Thymus (tissue), 11 donors: Measurements from ENCODE around the gene FOXN3. TPM values are rescaled to one million over a fixed set of nuclear protein-coding genes. Genes with fewer than 3 reads are reported as not detected.

Source experiments
- DNase-seq, 9 donors: peaks; one replicate each; pipeline ENCODE4 v3.0.0-alpha.2; 2013; ENCODE audit warnings: low spot score in 9 of 9, low read depth in 6 of 9, missing footprints in 1 of 9
- H3K27ac ChIP-seq, 2 donors: one replicate each; pipeline ENCODE4 v1.5.1; 2013; ENCODE audit warnings: control low read depth in 1 of 2, low read depth in 1 of 2, low read length in 1 of 2, mild to moderate bottlenecking in 1 of 2, moderate library complexity in 1 of 2
- H3K27me3 ChIP-seq, 2 donors: one replicate each; pipeline ENCODE4 v1.5.1; 2013; ENCODE audit warnings: low read length in 1 of 2; ENCODE audit not compliant: control insufficient read depth in 2 of 2, insufficient read depth in 1 of 2
- H3K36me3 ChIP-seq, 2 donors: one replicate each; pipeline ENCODE4 v1.5.1; 2013; ENCODE audit warnings: low read length in 1 of 2, mild to moderate bottlenecking in 1 of 2, moderate library complexity in 1 of 2; ENCODE audit not compliant: control insufficient read depth in 2 of 2, insufficient read depth in 2 of 2
- H3K4me1 ChIP-seq, 2 donors: one replicate each; pipeline ENCODE4 v1.5.1; 2013; ENCODE audit warnings: low read length in 2 of 2; ENCODE audit not compliant: control insufficient read depth in 2 of 2, insufficient read depth in 2 of 2
- H3K4me3 ChIP-seq, 2 donors: one replicate each; pipeline ENCODE4 v1.5.1; 2013; ENCODE audit warnings: low read length in 2 of 2, control low read depth in 1 of 2, mild to moderate bottlenecking in 1 of 2
- H3K9me3 ChIP-seq, 2 donors: one replicate each; pipeline ENCODE4 v1.5.1; 2013; ENCODE audit warnings: low read length in 1 of 2, mild to moderate bottlenecking in 1 of 2; ENCODE audit not compliant: control insufficient read depth in 2 of 2, insufficient read depth in 1 of 2
- WGBS: extraction: QIAGEN DNeasy Blood & Tissue Kit; methylation state at CpG from one replicate; pipeline ENCODE4 v1.1.7; 2013; 5-methylcytosine and 5-hydroxymethylcytosine counted together
- polyA plus RNA-seq: library from polyadenylated mRNA; stranded (reverse); fragments of 200-250 nt; gene quantifications from one replicate; pipeline ENCODE4 v1.2.3, GENCODE V29; 2013
- total RNA-seq: library from RNA; stranded (reverse); fragments of 120-200 nt; gene quantifications from one replicate; pipeline ENCODE4 v1.2.4, GENCODE V29; 2013
- donor health status: healthy.

Gene FOXN3
- total and polyA plus RNA-seq, 2 donors = 21.9 to 32.5 TPM

DNA sequence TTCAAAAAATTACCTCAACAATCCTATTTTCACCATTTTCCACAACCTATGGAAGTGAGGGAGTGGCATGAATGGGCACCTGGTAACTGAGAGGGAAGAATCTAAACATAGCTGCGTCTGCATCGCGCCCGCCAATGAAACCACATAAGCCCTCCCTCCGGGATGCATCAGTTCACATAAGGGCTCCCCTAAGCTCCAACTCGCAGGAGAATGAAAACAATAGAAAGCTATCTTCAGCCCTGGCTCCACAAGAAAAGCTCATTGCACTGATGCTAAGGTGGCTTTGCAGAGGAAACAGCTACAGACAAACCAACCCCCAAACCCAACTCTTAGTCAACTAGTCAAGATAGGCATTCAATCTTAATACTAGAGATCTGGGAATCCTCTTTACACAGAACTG lies 173.3 kb downstream of the FOXN3 start:
- DNase-seq = no peak
- Histone ChIP-seq H3K4me1 (peaks cover 0 to 5% of the 10 kb centered on the region in 2 donors), H3K27me3 (no peaks in the 10 kb centered on the region), H3K27ac (no peak overlapping the region), H3K36me3 (no peaks in the 10 kb centered on the region), H3K9me3 (no peaks in the 10 kb centered on the region), H3K4me3 (no peak overlapping the region)
- 96% methylated on average over 6 of the region's 6 CpGs for WGBS

DNA sequence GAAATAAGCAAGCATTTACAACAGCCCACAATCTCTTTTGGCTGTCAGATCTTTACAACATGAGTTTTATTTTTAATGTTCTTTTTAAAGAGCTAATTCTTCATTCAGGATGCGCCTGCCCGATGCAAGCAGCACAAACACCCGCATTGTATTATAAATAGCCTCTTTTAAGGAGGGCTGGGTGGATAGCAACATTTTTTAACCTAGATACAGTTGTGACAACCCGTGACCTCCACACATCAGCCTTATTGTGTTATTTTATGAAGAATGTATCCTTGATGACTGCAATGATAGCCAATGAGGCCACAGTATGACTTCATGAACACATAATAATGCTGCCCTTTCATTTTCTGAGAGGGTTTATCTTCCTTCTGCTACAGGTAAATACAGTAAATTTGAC lies 173.7 kb downstream of the FOXN3 start:
- peaks cover 0 to 5% of the 10 kb centered on the region in 2 donors for H3K4me1 ChIP-seq
- no peaks in the 10 kb centered on the region for H3K9me3 ChIP-seq
- DNase-seq = no peak
- no peaks in the 10 kb centered on the region for H3K36me3 ChIP-seq
- H3K27ac ChIP-seq = no peak overlapping the region
- WGBS = 91% methylated on average over 4 of the region's 4 CpGs
- H3K4me3 ChIP-seq = no peak overlapping the region
- H3K27me3 ChIP-seq = no peaks in the 10 kb centered on the region

DNA sequence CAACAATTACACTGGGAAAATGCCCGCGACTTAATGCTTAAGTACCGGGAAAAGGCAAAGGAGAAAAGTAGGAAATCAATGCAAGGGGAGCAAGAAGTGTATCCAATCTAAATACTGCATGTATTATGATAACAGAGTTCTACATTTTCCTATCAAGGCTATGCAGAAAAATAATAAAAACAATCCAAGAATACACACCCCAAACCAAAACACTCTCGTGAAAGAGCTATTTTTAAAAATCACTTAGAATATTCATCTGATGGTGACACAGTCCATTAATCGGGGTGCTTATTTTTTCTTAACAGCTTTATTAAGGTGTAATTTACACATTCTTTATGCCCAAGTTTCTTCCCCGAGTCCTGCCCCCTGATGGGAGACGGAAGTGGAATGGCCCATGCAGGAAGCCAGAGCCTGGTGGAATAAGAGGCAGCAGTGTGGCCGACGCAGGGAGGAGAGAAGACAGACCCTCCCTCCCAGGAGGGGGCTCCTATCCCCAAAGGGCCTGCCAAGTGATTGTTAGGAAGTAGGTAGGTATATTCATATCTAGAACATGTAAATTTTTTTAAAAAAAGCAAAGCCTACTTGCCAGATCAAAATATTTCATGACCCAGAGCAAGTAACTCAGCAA lies 174.3 kb downstream of the FOXN3 start:
- Histone ChIP-seq H3K27me3 (no peaks in the 10 kb centered on the region), H3K36me3 (no peaks in the 10 kb centered on the region), H3K27ac (no peak overlapping the region), H3K9me3 (no peaks in the 10 kb centered on the region), H3K4me1 (peaks cover 0 to 5% of the 10 kb centered on the region in 2 donors), H3K4me3 (no peak overlapping the region)
- no peak for DNase-seq
- WGBS = 86% methylated on average over 9 of the region's 9 CpGs

DNA sequence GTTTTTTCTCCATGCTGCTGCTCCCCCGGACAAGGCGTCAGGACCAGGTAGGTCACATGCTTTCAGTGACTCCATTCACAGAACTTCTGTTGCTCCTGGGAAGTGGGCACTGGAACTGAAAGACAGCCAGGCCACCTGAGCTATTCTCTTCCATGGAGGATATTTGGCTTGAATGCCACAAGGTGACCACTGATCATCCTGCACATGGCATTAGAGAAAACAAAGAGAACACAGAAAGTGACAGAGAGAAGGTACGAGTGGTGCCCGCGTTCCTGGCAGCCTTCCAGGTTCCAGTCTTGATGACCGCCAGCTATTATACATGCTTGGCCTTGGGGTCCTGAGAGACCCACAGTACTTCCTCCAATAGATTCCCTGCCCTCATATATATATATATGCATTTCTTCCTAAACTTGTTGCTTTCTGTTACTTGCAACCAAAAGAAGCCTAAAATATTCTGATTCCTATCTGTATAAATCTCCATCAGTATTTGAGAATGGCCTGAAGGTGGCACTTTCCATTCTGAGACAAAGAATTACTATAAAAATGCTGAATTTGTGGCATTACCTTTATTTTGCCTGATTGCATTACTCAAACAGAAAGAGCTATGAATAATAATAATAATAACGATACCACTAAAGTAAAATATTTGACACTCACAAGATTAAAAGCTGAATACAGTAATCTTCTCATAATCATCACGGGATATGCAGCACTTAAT lies 174.9 kb downstream of the FOXN3 start:
- WGBS = 98% methylated on average over 8 of the region's 8 CpGs
- H3K4me1 ChIP-seq = peaks cover 0 to 5% of the 10 kb centered on the region in 2 donors
- no peaks in the 10 kb centered on the region for H3K27me3 ChIP-seq

DNA sequence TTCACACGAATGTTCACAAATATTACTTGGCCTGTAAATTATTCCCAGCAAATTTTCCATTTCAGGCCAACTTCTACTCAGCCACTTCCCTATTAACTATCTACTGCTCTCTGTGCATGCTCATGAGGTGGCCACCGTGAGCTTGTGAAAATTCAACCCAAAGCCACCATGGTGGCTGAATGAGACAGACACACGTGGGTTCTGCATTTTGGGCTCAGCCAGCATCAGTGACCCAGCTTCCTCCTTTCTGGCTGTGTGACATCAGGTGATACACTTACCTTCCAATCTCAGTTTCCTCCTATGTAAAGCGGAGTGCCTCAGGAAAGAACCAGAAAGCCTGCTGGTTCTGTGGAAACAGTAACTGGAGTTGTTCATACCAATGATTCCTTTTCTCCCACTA lies 175.8 kb downstream of the FOXN3 start:
- H3K36me3 ChIP-seq = no peaks in the 10 kb centered on the region
- H3K4me3 ChIP-seq = no peak overlapping the region
- H3K27ac ChIP-seq = no peak overlapping the region
- H3K9me3 ChIP-seq = no peaks in the 10 kb centered on the region
- peaks cover 0 to 5% of the 10 kb centered on the region in 2 donors for H3K4me1 ChIP-seq
- DNase-seq = no peak
- WGBS = 92% methylated on average over 4 of the region's 4 CpGs
- no peaks in the 10 kb centered on the region for H3K27me3 ChIP-seq

More for the DNA sequence above, 174.9 kb downstream of the FOXN3 start:
- Histone ChIP-seq H3K27ac (no peak overlapping the region), H3K4me3 (no peak overlapping the region), H3K36me3 (no peaks in the 10 kb centered on the region), H3K9me3 (no peaks in the 10 kb centered on the region)
- DNase-seq = no peak

DNA sequence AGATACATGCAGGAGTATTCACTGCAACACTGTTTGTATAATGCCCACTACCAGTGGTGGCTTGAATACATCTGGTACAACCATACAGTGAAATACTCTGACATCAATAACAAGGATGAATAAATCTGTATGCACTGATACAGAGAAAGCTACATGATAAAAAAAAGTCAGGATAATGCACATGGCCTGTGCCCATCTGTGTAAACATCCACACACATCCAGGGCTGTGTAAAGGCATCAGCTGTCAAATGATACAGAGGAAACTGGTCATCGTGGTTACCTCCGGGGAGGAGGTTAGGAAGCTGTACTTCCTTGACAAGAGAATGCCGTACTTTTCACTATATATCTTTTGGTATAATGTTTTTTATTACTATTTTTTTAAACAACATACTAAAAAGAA lies 176.6 kb downstream of the FOXN3 start:
- 21% methylated on average over 3 of the region's 3 CpGs for WGBS
- Histone ChIP-seq H3K27me3 (no peaks in the 10 kb centered on the region), H3K9me3 (peaks cover 0 to 5% of the 10 kb centered on the region in 2 donors), H3K36me3 (peaks cover 0 to 2% of the 10 kb centered on the region in 2 donors), H3K27ac (no peak overlapping the region), H3K4me3 (no peak overlapping the region), H3K4me1 (peaks cover 0 to 5% of the 10 kb centered on the region in 2 donors)
- DNase-seq = no peak

DNA sequence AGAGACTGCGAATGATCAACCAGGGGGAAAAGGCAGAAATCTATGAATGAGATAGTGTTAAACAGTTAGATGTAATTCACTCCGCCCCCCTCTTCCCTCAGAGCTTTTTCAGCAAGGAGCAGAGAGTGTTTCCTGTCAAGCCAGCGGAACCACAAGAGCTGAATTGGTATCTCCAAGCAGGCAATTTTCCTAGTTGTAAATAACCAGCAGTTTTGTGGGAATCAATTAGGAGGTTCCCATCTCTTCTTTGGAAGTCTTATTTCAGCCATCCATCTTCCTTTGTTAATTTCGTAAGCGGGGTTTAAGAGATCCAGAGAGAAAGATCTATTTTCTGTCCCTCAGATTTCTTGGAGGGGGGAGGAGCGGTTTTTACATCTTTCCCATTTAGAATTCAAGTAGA lies 178.0 kb downstream of the FOXN3 start:
- Histone ChIP-seq H3K27ac (no peak overlapping the region), H3K36me3 (peaks cover 0 to 4% of the 10 kb centered on the region in 2 donors), H3K4me1 (peaks cover 0 to 5% of the 10 kb centered on the region in 2 donors), H3K4me3 (no peak overlapping the region), H3K27me3 (no peaks in the 10 kb centered on the region), H3K9me3 (peaks cover 0 to 5% of the 10 kb centered on the region in 2 donors)
- DNase-seq = no peak
- WGBS = 95% methylated on average over 6 of the region's 6 CpGs

DNA sequence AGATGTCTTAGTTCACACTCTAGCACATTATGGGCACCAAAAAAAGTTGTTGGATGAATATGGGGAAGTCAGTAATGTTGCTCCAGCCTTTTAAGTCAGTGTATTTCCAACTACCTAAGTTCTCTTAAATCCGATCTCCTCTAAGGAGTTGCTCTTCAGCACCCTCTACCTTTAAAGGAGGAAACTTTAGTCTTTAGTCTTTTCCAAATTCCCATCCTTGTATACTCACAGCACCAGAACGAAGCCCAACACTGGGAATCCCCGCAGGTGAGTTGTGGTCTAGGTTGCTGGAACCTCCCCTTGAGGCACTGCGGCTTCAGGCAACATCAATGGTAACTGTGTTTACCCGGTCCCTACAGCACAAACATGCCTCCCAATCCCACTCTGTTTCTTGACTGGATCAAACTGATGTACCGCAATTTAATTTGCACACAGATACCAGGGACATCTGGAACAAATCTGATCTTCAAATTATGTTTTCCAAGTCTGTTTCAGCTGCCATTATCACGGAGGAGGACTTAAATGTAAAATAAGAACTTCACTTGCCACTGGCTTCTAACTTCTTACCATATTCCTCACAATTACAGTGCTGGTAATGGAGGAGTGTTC lies 179.0 kb downstream of the FOXN3 start:
- peaks cover 0 to 5% of the 10 kb centered on the region in 2 donors for H3K9me3 ChIP-seq
- H3K27ac ChIP-seq = no peak overlapping the region
- 90% methylated on average over 7 of the region's 7 CpGs for WGBS
- peaks cover 0 to 4% of the 10 kb centered on the region in 2 donors for H3K36me3 ChIP-seq
- no peaks in the 10 kb centered on the region for H3K27me3 ChIP-seq
- no peak overlapping the region for H3K4me3 ChIP-seq
- no peak for DNase-seq
- H3K4me1 ChIP-seq = peaks cover 0 to 5% of the 10 kb centered on the region in 2 donors

DNA sequence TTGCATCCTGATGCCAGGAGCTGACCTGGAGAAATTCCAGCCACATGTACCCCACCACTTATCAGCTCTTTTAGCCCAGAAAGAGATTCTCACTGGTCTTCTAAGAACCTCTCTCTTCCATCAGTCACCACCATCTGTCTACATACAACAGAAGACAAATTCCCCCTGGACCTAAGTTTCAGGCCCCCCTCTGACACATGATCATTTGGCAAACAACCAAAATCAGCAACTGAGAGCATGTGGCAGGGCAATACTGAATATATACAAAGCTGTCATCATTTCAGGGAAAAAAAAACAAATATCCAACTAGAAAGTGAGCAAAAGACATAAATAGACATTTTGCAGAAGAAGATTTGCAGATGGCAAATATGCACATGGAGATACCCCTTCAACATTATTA lies 180.2 kb downstream of the FOXN3 start:
- H3K9me3 ChIP-seq = peaks cover 0 to 5% of the 10 kb centered on the region in 2 donors
- H3K4me1 ChIP-seq = peaks cover 0 to 5% of the 10 kb centered on the region in 2 donors
- H3K27me3 ChIP-seq = no peaks in the 10 kb centered on the region
- H3K27ac ChIP-seq = no peak overlapping the region
- H3K4me3 ChIP-seq = no peak overlapping the region
- H3K36me3 ChIP-seq = peaks cover 0 to 4% of the 10 kb centered on the region in 2 donors
- DNase-seq = no peak
